Right lobe of liver (tissue), 6 donors: ENCODE data around the gene RPS6KA2. TPM values are rescaled to one million over a fixed set of nuclear protein-coding genes. Genes with fewer than 3 reads are reported as not detected.

Experiments used
- ATAC-seq, 4 donors: fragments of 200-7000 bp; cut with Tn5 transposase; one replicate each; pipeline ENCODE4 v1.9.1; 2020; ENCODE audit warnings: mild to moderate bottlenecking in 4 of 4, moderate library complexity in 4 of 4
- DNase-seq, 3 donors: peaks; one replicate each; pipeline ENCODE4 v3.0.0-alpha.2; 2020
- H3K27ac ChIP-seq, 3 donors: fragments of 200-600 bp; one replicate each; pipeline ENCODE4 v1.8.0; 2022
- H3K27me3 ChIP-seq, 2 donors: fragments of 200-600 bp; one replicate each; pipeline ENCODE4 v1.8.0; 2022
- H3K36me3 ChIP-seq, 4 donors: fragments of 200-600 bp; sonication (generic) in 1 of 4; one replicate each; pipeline versions ENCODE4 v1.5.1 to v1.8.0; 2017 to 2022; ENCODE audit warnings: control low read depth in 1 of 4
- H3K4me1 ChIP-seq, 4 donors: fragments of 200-600 bp; sonication (generic) in 1 of 4; one replicate each; pipeline versions ENCODE4 v1.5.1 to v1.8.0; 2017 to 2022; ENCODE audit warnings: control low read depth in 1 of 4
- H3K4me3 ChIP-seq, 3 donors: fragments of 200-600 bp; one replicate each; pipeline ENCODE4 v1.8.0; 2022
- H3K9me3 ChIP-seq, 4 donors: fragments of 200-600 bp; sonication (generic) in 1 of 4; one replicate each; pipeline versions ENCODE4 v1.5.1 to v1.8.0; 2017 to 2022; ENCODE audit warnings: control low read depth in 1 of 4
- CTCF ChIP-seq, 4 donors: fragments of 200-600 bp in 3 of 4; fragments of 450-650 bp in 1 of 4; IDR thresholded peaks; one replicate each; pipeline versions ENCODE4 v1.5.1 to v1.8.0; 2016 to 2022; ENCODE audit warnings: antibody characterized with exemption in 4 of 4, mild to moderate bottlenecking in 2 of 4
- POLR2A ChIP-seq: fragments of 450-650 bp; IDR thresholded peaks from one replicate; pipeline ENCODE4 v1.6.1; 2017; ENCODE audit warnings: antibody characterized with exemption, mild to moderate bottlenecking
- WGBS: methylation state at CpG from one replicate; pipeline ENCODE4 v1.1.6; 2018; ENCODE audit warnings: low coverage, low lambda C conversion rate; ENCODE audit not compliant: insufficient coverage; ENCODE audit errors: missing lambda C conversion rate; 5-methylcytosine and 5-hydroxymethylcytosine counted together
- intact Hi-C, 2 donors: fragments of 100-400 bp; cut with DNase I; formaldehyde crosslinking; loops; one replicate each; pipeline versions ENCODE4 v1.11.2 to v1.14.1; 2022
- total RNA-seq, 6 experiments: library from RNA; depleted of rRNA in 2 of 6; stranded (reverse); fragments of >200 nt in 2 of 6; fragmentation: NEBNext Ultra II Directional in 3 of 6; extraction: Animal tissue kit (Norgen Biotek cat#: 25700) in 3 of 6; gene quantifications; one replicate each; pipeline versions ENCODE4 v1.1.0 to v1.2.4, GENCODE V29; 2016 to 2023
- donor health status: DM: no; HTN: yes; CAD: no.
- donor health status: DM: no; HTN: no; CAD: no.
- donor health status: DM: no; HTN: no; CAD: no.
- donor health status: DM: no; HTN: yes; CAD: no.
- donor health status: DM: no; HTN: yes; CAD: no.

Gene RPS6KA2
- total RNA-seq, 6 experiments from 2014 or later = 6.4 to 18.1 (median 11.1) TPM

- intact Hi-C loops = no loop called here
- 8% methylated on average over 6 of the region's 6 CpGs for WGBS
Observed at GRCh38 chr6:166381381-166381732, 245.7 kb downstream of the RPS6KA2 start.

GRCh38 chr6:166379800-166380199 lies 247.3 kb downstream of the RPS6KA2 start:
- Histone ChIP-seq H3K27ac (peak overlapping the region in 2 of 3 donors; percentile 89 to 98), H3K4me1 (peaks cover 0 to 47% (median 18%) of the 10 kb centered on the region in 4 donors), H3K9me3 (no peaks in the 10 kb centered on the region), H3K36me3 (no peaks in the 10 kb centered on the region), H3K27me3 (no peaks in the 10 kb centered on the region), H3K4me3 (peak overlapping the region in 1 of 3 donors; percentile 92)
- intact Hi-C loops = no loop called here
- TF ChIP-seq POLR2A (no peak), CTCF (IDR thresholded peaks at IDR 0.05) (no peak)
- WGBS = 22% methylated on average over 4 of the region's 4 CpGs
- peak; percentile 5 to 44 (median 19) for ATAC-seq
- peak in 1 of 3 donors; percentile 80 for DNase-seq

More at GRCh38 chr6:166381381-166381732, 245.7 kb downstream of the RPS6KA2 start:
- peak overlapping the region; percentile 78 to 92 (median 91) for H3K4me3 ChIP-seq
- no peak for TF ChIP-seq POLR2A
- peaks cover 0 to 57% (median 24%) of the 10 kb centered on the region in 4 donors for H3K4me1 ChIP-seq
- DNase-seq (no peak), ATAC-seq (no peak)
- no peaks in the 10 kb centered on the region for H3K36me3 ChIP-seq
- H3K27ac ChIP-seq = peak overlapping the region; percentile 89 to 98 (median 92)
- H3K27me3 ChIP-seq = no peaks in the 10 kb centered on the region
- no peaks in the 10 kb centered on the region for H3K9me3 ChIP-seq

- intact Hi-C loops = no loop called here
- DNase-seq (no peak), ATAC-seq (no peak)
- Histone ChIP-seq H3K9me3 (no peaks in the 10 kb centered on the region), H3K27ac (peak overlapping the region in 1 of 3 donors; percentile 98), H3K4me1 (peaks cover 0 to 45% (median 14%) of the 10 kb centered on the region in 4 donors), H3K36me3 (no peaks in the 10 kb centered on the region), H3K4me3 (no peak overlapping the region), H3K27me3 (no peaks in the 10 kb centered on the region)
- TF ChIP-seq CTCF (IDR thresholded peaks at IDR 0.05) = no peak
- no peak for TF ChIP-seq POLR2A
- no CpG with 5 or more reads among the region's 1 CpG for WGBS
Observed at GRCh38 chr6:166379103-166379586, 247.9 kb downstream of the RPS6KA2 start.

- DNase-seq (no peak), ATAC-seq (no peak)
- intact Hi-C loops = no loop called here
- Histone ChIP-seq H3K4me1 (peaks cover 0 to 42% (median 14%) of the 10 kb centered on the region in 4 donors), H3K36me3 (no peaks in the 10 kb centered on the region), H3K4me3 (no peak overlapping the region), H3K9me3 (no peaks in the 10 kb centered on the region), H3K27ac (no peak overlapping the region), H3K27me3 (no peaks in the 10 kb centered on the region)
- TF ChIP-seq CTCF (IDR thresholded peaks at IDR 0.05) = no peak
- TF ChIP-seq POLR2A = no peak
- WGBS = 33% methylated on average over 2 of the region's 2 CpGs
Observed at GRCh38 chr6:166377721-166378120, 249.3 kb downstream of the RPS6KA2 start.

GRCh38 chr6:166375013-166375412 lies 252.0 kb downstream of the RPS6KA2 start:
- Histone ChIP-seq H3K4me1 (peaks cover 0 to 31% (median 14%) of the 10 kb centered on the region in 4 donors), H3K27ac (no peak overlapping the region), H3K9me3 (no peaks in the 10 kb centered on the region), H3K4me3 (no peak overlapping the region), H3K27me3 (no peaks in the 10 kb centered on the region), H3K36me3 (peaks cover 0 to 4% (median 0%) of the 10 kb centered on the region in 4 donors)
- intact Hi-C loops = no loop called here
- ATAC-seq (no peak), DNase-seq (no peak)
- WGBS = 93% methylated on average over 1 of the region's 1 CpG
- TF ChIP-seq CTCF (IDR thresholded peaks at IDR 0.05) (no peak), POLR2A (no peak)
